GM12878 (cell line): ENCODE results near the gene PRKAG2.

Experiments used
- SMC3 ChIP-seq: IDR thresholded peaks from 2 replicates; pipeline ENCODE4 v1.6.1; 2011; ENCODE audit warnings: low read length, improper control_type of control experiment, borderline replicate concordance
- TF ChIP-seq, protein P1 (sequence below), 3 experiments: IDR thresholded peaks in 2 of 3; conservative IDR thresholded peaks in 1 of 3; 2 replicates each; pipeline ENCODE4 v1.5.1; 2011; ENCODE audit warnings: low read depth in 3 of 3, low read length in 3 of 3, mild to moderate bottlenecking in 3 of 3, control low read depth in 2 of 3, moderate library complexity in 2 of 3, inconsistent platforms in 1 of 3, mixed read lengths in 1 of 3; ENCODE audit not compliant: control insufficient read depth in 2 of 3, insufficient read depth in 1 of 3; ENCODE audit errors: extremely low read depth in 1 of 3
- TF ChIP-seq, protein P2 (sequence below): IDR thresholded peaks from 2 replicates; pipeline ENCODE4 v1.6.1; 2012; ENCODE audit warnings: low read depth, low read length, improper control_type of control experiment

- TF ChIP-seq, protein P1, sequence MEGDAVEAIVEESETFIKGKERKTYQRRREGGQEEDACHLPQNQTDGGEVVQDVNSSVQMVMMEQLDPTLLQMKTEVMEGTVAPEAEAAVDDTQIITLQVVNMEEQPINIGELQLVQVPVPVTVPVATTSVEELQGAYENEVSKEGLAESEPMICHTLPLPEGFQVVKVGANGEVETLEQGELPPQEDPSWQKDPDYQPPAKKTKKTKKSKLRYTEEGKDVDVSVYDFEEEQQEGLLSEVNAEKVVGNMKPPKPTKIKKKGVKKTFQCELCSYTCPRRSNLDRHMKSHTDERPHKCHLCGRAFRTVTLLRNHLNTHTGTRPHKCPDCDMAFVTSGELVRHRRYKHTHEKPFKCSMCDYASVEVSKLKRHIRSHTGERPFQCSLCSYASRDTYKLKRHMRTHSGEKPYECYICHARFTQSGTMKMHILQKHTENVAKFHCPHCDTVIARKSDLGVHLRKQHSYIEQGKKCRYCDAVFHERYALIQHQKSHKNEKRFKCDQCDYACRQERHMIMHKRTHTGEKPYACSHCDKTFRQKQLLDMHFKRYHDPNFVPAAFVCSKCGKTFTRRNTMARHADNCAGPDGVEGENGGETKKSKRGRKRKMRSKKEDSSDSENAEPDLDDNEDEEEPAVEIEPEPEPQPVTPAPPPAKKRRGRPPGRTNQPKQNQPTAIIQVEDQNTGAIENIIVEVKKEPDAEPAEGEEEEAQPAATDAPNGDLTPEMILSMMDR (IDR thresholded peaks at IDR 0.05 in 2 of 3, conservative IDR thresholded peaks at IDR 0.05 in 1 of 3; ENCODE audit: control insufficient read depth in 2 of 3, extremely low read depth in 1 of 3, insufficient read depth in 1 of 3, low read depth in 3 of 3, low read length in 3 of 3) = no peak
- no peak for TF ChIP-seq SMC3
- TF ChIP-seq, protein P2, sequence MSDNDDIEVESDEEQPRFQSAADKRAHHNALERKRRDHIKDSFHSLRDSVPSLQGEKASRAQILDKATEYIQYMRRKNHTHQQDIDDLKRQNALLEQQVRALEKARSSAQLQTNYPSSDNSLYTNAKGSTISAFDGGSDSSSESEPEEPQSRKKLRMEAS = no peak
These were observed 275.2 kb downstream of the PRKAG2 start for GRCh38 chr7:151601521-151602305.
